H1 (cell line): Measurements from ENCODE around the gene PLXNA3. TPM values are rescaled to one million over a fixed set of nuclear protein-coding genes. Genes with fewer than 3 reads are reported as not detected.

Experiments
- CTCF ChIA-PET: fragments of 300-600 bp; sonication (Branson Sonifier 250); formaldehyde crosslinking; loops from one replicate; lab custom pipeline; 2021; ENCODE audit not compliant: partially characterized antibody; lab: Charles Lee
- POLR2A ChIA-PET: fragments of 300-600 bp; sonication (Branson Sonifier 250); formaldehyde crosslinking; loops from one replicate; lab custom pipeline; 2021; ENCODE audit warnings: inconsistent platforms; ENCODE audit not compliant: partially characterized antibody; lab: Charles Lee
- DNase-seq, 2 experiments: peaks; one replicate each; pipeline versions ENCODE4 v3.0.0 to v3.0.0-alpha.2; 2010 to 2022; ENCODE audit warnings: low spot score in 2 of 2, low read depth in 1 of 2, mixed read lengths in 1 of 2
- FAIRE-seq: peaks from 2 replicates; lab custom pipeline; 2011; peaks lifted over from hg19 to GRCh38; lab: Jason Lieb, UNC
- H2AFZ ChIP-seq: 2 replicates; pipeline ENCODE4 v1.8.1; 2012; ENCODE audit warnings: low read length, inconsistent platforms
- H2AK5ac ChIP-seq: 2 replicates; pipeline ENCODE4 v1.6.1; 2013; ENCODE audit warnings: low read depth, low read length
- H2BK120ac ChIP-seq: replicated peaks from 2 replicates; pipeline ENCODE3; 2013; ENCODE audit warnings: low read depth, low read length, inconsistent platforms
- H2BK12ac ChIP-seq: 2 replicates; pipeline ENCODE4 v1.6.1; 2013; ENCODE audit warnings: low read depth, low read length
- H2BK15ac ChIP-seq: 2 replicates; pipeline ENCODE4 v1.6.1; 2013; ENCODE audit warnings: low read length
- H2BK20ac ChIP-seq: 2 replicates; pipeline ENCODE4 v1.6.1; 2013; ENCODE audit warnings: low read length
- H2BK5ac ChIP-seq: 2 replicates; pipeline ENCODE4 v1.6.1; 2013; ENCODE audit warnings: low read depth, low read length
- H3K14ac ChIP-seq: 2 replicates; pipeline ENCODE4 v1.6.1; 2013; ENCODE audit warnings: inconsistent platforms; ENCODE audit not compliant: insufficient read length
- H3K18ac ChIP-seq: 2 replicates; pipeline ENCODE4 v1.6.1; 2013; ENCODE audit warnings: low read length; ENCODE audit errors: extremely low read depth
- H3K23ac ChIP-seq: 2 replicates; pipeline ENCODE4 v1.6.1; 2013; ENCODE audit warnings: inconsistent platforms; ENCODE audit not compliant: insufficient read length
- H3K23me2 ChIP-seq: 2 replicates; pipeline ENCODE4 v1.6.1; 2013; ENCODE audit warnings: low read depth, low read length
- H3K27ac ChIP-seq: 2 replicates; pipeline ENCODE4 v1.6.1; 2011; ENCODE audit warnings: low read depth, low read length, inconsistent platforms
- H3K27me3 ChIP-seq, 4 experiments: replicated peaks in 1 of 4; 1 replicate in 1 of 4; 2 replicates in 3 of 4; pipeline versions ENCODE4 v1.6.1 to v1.8.1; 2011 to 2013; ENCODE audit warnings: low read length in 3 of 4, mild to moderate bottlenecking in 3 of 4, inconsistent platforms in 2 of 4, mixed read lengths in 2 of 4, moderate library complexity in 1 of 4; ENCODE audit not compliant: control insufficient read depth in 3 of 4, insufficient read depth in 3 of 4; ENCODE audit errors: extremely low read depth in 1 of 4
- H3K36me3 ChIP-seq, 4 experiments: 2 replicates each; pipeline versions ENCODE4 v1.6.1 to v1.8.1; 2011 to 2013; ENCODE audit warnings: mild to moderate bottlenecking in 4 of 4, low read length in 3 of 4, moderate library complexity in 2 of 4, control low read depth in 1 of 4, inconsistent platforms in 1 of 4; ENCODE audit not compliant: insufficient read depth in 4 of 4, control insufficient read depth in 2 of 4
- H3K4ac ChIP-seq: replicated peaks from 2 replicates; pipeline ENCODE3; 2013; ENCODE audit warnings: low read length, low read depth, mixed read lengths, inconsistent platforms; ENCODE audit not compliant: insufficient read length
- H3K4me1 ChIP-seq, 4 experiments: replicated peaks in 1 of 4; 1 replicate in 1 of 4; 2 replicates in 3 of 4; pipeline versions ENCODE4 v1.6.1 to v1.8.1; 2011 to 2013; ENCODE audit warnings: low read length in 3 of 4, inconsistent platforms in 2 of 4, mixed read lengths in 1 of 4; ENCODE audit not compliant: insufficient read depth in 4 of 4, control insufficient read depth in 3 of 4
- H3K4me2 ChIP-seq, 2 experiments: 2 replicates each; pipeline versions ENCODE4 v1.6.1 to v1.8.1; 2011 to 2013; ENCODE audit warnings: low read depth in 2 of 2, low read length in 2 of 2, control low read depth in 1 of 2, inconsistent platforms in 1 of 2, mild to moderate bottlenecking in 1 of 2; ENCODE audit not compliant: insufficient read depth in 1 of 2
- H3K4me3 ChIP-seq, 4 experiments: fragments of 200-600, 300-600 bp in 1 of 4; sonication (generic), shearing (Covaris generic), sonication (Bioruptor Twin) in 1 of 4; 2 replicates each; pipeline versions ENCODE4 v1.5.1 to v1.8.1; 2011 to 2016; ENCODE audit warnings: low read length in 4 of 4, low read depth in 3 of 4, control low read depth in 2 of 4, inconsistent platforms in 2 of 4, mild to moderate bottlenecking in 2 of 4, mixed read lengths in 1 of 4, moderate library complexity in 1 of 4; ENCODE audit not compliant: insufficient read depth in 2 of 4; ENCODE audit errors: extremely low read depth in 1 of 4
- H3K56ac ChIP-seq: replicated peaks from 2 replicates; pipeline ENCODE3; 2013; ENCODE audit warnings: low read depth, mild to moderate bottlenecking, mixed read lengths, low read length, inconsistent platforms; ENCODE audit not compliant: insufficient read length
- H3K79me1 ChIP-seq: 2 replicates; pipeline ENCODE4 v1.6.1; 2013; ENCODE audit warnings: low read depth, low read length, control low read depth
- H3K79me2 ChIP-seq, 2 experiments: 2 replicates each; pipeline versions ENCODE4 v1.6.1 to v1.8.1; 2012 to 2013; ENCODE audit warnings: low read length in 2 of 2, mild to moderate bottlenecking in 2 of 2, inconsistent platforms in 1 of 2; ENCODE audit not compliant: insufficient read depth in 2 of 2, control insufficient read depth in 1 of 2
- H3K9ac ChIP-seq, 4 experiments: replicated peaks in 1 of 4; 1 replicate in 1 of 4; 2 replicates in 3 of 4; pipeline versions ENCODE4 v1.6.1 to v1.8.1; 2011 to 2013; ENCODE audit warnings: low read depth in 3 of 4, low read length in 3 of 4, control low read depth in 2 of 4, mild to moderate bottlenecking in 2 of 4, moderate library complexity in 2 of 4, inconsistent platforms in 1 of 4; ENCODE audit errors: extremely low read depth in 1 of 4
- H3K9me3 ChIP-seq, 2 experiments: 2 replicates each; pipeline versions ENCODE4 v1.6.1 to v1.8.1; 2012 to 2013; ENCODE audit warnings: mild to moderate bottlenecking in 2 of 2, moderate library complexity in 2 of 2, control low read depth in 1 of 2, inconsistent platforms in 1 of 2, low read depth in 1 of 2, low read length in 1 of 2, mixed read lengths in 1 of 2; ENCODE audit not compliant: insufficient read depth in 2 of 2
- H4K20me1 ChIP-seq, 2 experiments: replicated peaks in 1 of 2; 2 replicates each; pipeline versions ENCODE3 to v1.8.1; 2011 to 2013; ENCODE audit warnings: inconsistent platforms in 2 of 2, low read length in 2 of 2, mild to moderate bottlenecking in 1 of 2; ENCODE audit not compliant: insufficient read depth in 2 of 2, control insufficient read depth in 1 of 2
- H4K5ac ChIP-seq: 2 replicates; pipeline ENCODE4 v1.6.1; 2013; ENCODE audit warnings: low read length, low read depth, mixed read lengths, inconsistent platforms; ENCODE audit not compliant: insufficient read length
- H4K8ac ChIP-seq: 2 replicates; pipeline ENCODE4 v1.8.0; 2013; ENCODE audit warnings: mild to moderate bottlenecking, moderate library complexity, low read length, inconsistent platforms; ENCODE audit not compliant: insufficient read depth; ENCODE audit errors: extremely low read depth
- H4K91ac ChIP-seq: replicated peaks from 2 replicates; pipeline ENCODE3; 2013; ENCODE audit warnings: low read length, mixed read lengths, inconsistent platforms; ENCODE audit not compliant: insufficient read length
- CTCF ChIP-seq, 3 experiments: IDR thresholded peaks; 1 replicate in 2 of 3; 2 replicates in 1 of 3; pipeline versions ENCODE4 v1.5.1 to v1.6.1; 2011; ENCODE audit warnings: low read length in 3 of 3, mild to moderate bottlenecking in 3 of 3, inconsistent platforms in 2 of 3, low read depth in 1 of 3, moderate library complexity in 1 of 3; ENCODE audit not compliant: insufficient read depth in 1 of 3; ENCODE audit errors: control extremely low read depth in 1 of 3
- KDM5A ChIP-seq: fragments of 200-600 bp; IDR thresholded peaks from 2 replicates; pipeline ENCODE4 v1.7.1; 2012; ENCODE audit warnings: mild to moderate bottlenecking, low read length, inconsistent platforms, mixed read lengths
- RFX5 ChIP-seq: IDR thresholded peaks from 2 replicates; pipeline ENCODE4 v1.6.1; 2011; ENCODE audit warnings: low read depth, low read length, improper control_type of control experiment, borderline replicate concordance
- SP2 ChIP-seq: IDR thresholded peaks from 2 replicates; pipeline ENCODE4 v1.6.1; 2012; ENCODE audit warnings: mild to moderate bottlenecking, low read length, inconsistent platforms
- TBP ChIP-seq: IDR thresholded peaks from 2 replicates; pipeline ENCODE4 v1.6.1; 2011; ENCODE audit warnings: low read depth, low read length, improper control_type of control experiment
- WGBS, 2 experiments: shearing (Covaris generic) in 1 of 2; methylation state at CpG; one replicate each; pipeline versions ENCODE4 v1.1.6 to v1.1.7; 2013 to 2015; ENCODE audit warnings: low lambda C conversion rate in 2 of 2, mixed read lengths in 2 of 2, inconsistent platforms in 1 of 2, low coverage in 1 of 2, missing lambda C conversion rate in 1 of 2; ENCODE audit not compliant: insufficient replicate concordance in 2 of 2, insufficient coverage in 1 of 2, insufficient read length in 1 of 2; ENCODE audit errors: extremely low coverage in 1 of 2, missing lambda C conversion rate in 1 of 2; 5-methylcytosine and 5-hydroxymethylcytosine counted together
- polyA plus RNA-seq, 7 experiments: library from polyadenylated mRNA; depleted of rRNA in 3 of 7; stranded (reverse) in 5 of 7; unstranded in 2 of 7; fragments of >200 nt in 5 of 7; fragments of 200-250 nt in 2 of 7; gene quantifications; 1 replicate in 5 of 7; 2 replicates in 1 of 7; 4 replicates in 1 of 7; pipeline versions ENCODE4 v1.2.1 to v1.2.3, GENCODE V29; 2011 to 2013; ENCODE audit warnings: missing spikeins in 2 of 7, mixed read lengths in 2 of 7
- total RNA-seq: library from RNA; stranded (reverse); fragmentation: NEBNext Ultra II Directional; extraction: Animal tissue kit (Norgen Biotek cat#: 25700); gene quantifications from 2 replicates; pipeline ENCODE4 v1.2.1, GENCODE V29; 2021

PLXNA3 gene
- total and polyA plus RNA-seq, 2 of the 8 experiments (the other 6 are each of a cell fraction or from before 2014, with no cell fraction given): 10.7 to 18.2 TPM

- no peak overlapping the region for H3K14ac ChIP-seq
- no peaks in the 10 kb centered on the region for H3K27me3 ChIP-seq
- ChIA-PET CTCF (interaction anchor here (1.6 to 3.1 kb wide), 3 partner anchors 15 to 101 kb away, joined by 4 to 11 read pairs (median 7); partner anchors contain the start of gene PLXNA3), POLR2A (interaction anchor here (1.3 to 1.4 kb wide), 2 partner anchors 10 to 74 kb away, joined by 4 read pairs; no protein-coding TSS in a partner anchor)
- H3K79me1 ChIP-seq: no peaks in the 10 kb centered on the region
- H3K79me2 ChIP-seq: no peaks in the 10 kb centered on the region
- WGBS, 2 experiments: 92% methylated on average over 6 of the region's 7 CpGs; no CpG with 5 or more reads in 1 of the 2 experiments
- no peak overlapping the region for H2BK12ac ChIP-seq
- no peak overlapping the region for H2BK120ac ChIP-seq
- H2AFZ ChIP-seq: no peak overlapping the region
- DNase-seq: no peak
- no peaks in the 10 kb centered on the region for H4K20me1 ChIP-seq
- H4K5ac ChIP-seq: no peak overlapping the region
- H3K9ac ChIP-seq: no peak overlapping the region
- no peaks in the 10 kb centered on the region for H3K9me3 ChIP-seq
- H4K91ac ChIP-seq: no peak overlapping the region
- H3K18ac ChIP-seq: no peak overlapping the region
- peaks cover 0 to 3% (median 0%) of the 10 kb centered on the region in 4 experiments; a peak in 1 of 7 replicates for H3K4me1 ChIP-seq
- H2BK15ac ChIP-seq: no peak overlapping the region
- H3K56ac ChIP-seq: no peak overlapping the region
- no peak overlapping the region for H2BK5ac ChIP-seq
- 0 out of 2 replicates have a peak, but pooled peaks cover 3% of the 10 kb centered on the region for H3K23me2 ChIP-seq
- no peak overlapping the region for H3K4ac ChIP-seq
- no peak for FAIRE-seq
- H4K8ac ChIP-seq: no peak overlapping the region
- no peak overlapping the region for H2AK5ac ChIP-seq
- no peak overlapping the region for H2BK20ac ChIP-seq
- peaks cover 0 to 14% (median 4%) of the 10 kb centered on the region in 4 experiments; a peak in 4 of 8 replicates for H3K36me3 ChIP-seq
- H3K4me2 ChIP-seq: no peak overlapping the region
- H3K23ac ChIP-seq: no peak overlapping the region
- no peak overlapping the region for H3K27ac ChIP-seq
- no peak overlapping the region for H3K4me3 ChIP-seq
- TF ChIP-seq SP2 (no peak), KDM5A (no peak), CTCF (IDR thresholded peaks at IDR 0.05; ENCODE audit: control extremely low read depth in 1 of 3, insufficient read depth in 1 of 3, low read depth in 1 of 3, low read length in 3 of 3) (no peak), TBP (no peak), RFX5 (no peak)
Observed at GRCh38 chrX:154473683-154474082, 15.6 kb downstream of the PLXNA3 start.
